NCI-H1694 treated with DMSO at 0.1 percent for 48 hours (cell line): ENCODE measurements around the gene FBXO3.

Experiments
- DNase-seq: peaks from one replicate; lab custom pipeline; 2025; lab: John Stamatoyannopoulos, UW

Gene FBXO3

DNA sequence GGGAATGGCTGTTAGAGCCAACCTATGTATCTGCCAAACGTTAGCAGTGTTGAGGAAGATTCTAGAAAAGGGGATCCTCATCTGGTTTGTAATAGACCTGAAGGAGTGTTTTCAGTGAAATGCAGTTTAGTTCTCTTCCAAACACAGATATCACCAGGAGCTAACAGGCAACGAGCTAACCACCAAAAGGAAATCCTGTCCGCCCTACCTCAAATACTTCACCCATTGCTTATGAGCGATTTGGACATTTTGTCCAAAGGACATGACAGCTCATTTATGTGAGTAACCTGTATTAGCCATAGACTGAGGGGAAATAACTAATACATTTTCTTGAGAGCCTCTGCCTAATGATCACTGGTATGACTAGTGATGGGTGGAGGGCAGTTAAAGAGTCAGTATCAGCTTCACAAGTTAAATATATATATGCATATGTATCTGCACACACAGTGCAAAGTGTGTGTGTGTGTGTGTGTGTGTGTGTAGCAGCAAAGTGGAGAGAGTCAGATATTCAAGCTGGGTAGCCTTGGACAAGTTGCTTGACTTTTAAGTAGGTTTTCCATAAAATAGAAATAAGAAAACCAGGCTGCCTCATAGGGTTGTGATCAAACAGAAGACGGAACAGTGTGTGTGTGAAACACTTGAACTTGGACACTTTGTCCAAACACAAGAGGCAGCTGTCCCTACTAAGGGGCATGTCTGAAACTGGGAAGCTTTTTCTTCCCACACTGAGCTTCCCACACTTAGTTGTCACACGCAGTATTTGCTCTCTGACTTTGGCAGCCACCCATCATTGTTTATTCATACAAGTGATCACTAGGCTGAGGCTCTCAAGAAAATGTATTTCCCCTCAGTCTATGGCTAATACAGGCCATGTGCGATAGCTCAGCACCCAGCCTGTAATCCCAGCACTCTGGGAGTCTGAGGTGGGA lies 72.8 kb downstream of the FBXO3 start:
- DNase-seq, result no peak

DNA sequence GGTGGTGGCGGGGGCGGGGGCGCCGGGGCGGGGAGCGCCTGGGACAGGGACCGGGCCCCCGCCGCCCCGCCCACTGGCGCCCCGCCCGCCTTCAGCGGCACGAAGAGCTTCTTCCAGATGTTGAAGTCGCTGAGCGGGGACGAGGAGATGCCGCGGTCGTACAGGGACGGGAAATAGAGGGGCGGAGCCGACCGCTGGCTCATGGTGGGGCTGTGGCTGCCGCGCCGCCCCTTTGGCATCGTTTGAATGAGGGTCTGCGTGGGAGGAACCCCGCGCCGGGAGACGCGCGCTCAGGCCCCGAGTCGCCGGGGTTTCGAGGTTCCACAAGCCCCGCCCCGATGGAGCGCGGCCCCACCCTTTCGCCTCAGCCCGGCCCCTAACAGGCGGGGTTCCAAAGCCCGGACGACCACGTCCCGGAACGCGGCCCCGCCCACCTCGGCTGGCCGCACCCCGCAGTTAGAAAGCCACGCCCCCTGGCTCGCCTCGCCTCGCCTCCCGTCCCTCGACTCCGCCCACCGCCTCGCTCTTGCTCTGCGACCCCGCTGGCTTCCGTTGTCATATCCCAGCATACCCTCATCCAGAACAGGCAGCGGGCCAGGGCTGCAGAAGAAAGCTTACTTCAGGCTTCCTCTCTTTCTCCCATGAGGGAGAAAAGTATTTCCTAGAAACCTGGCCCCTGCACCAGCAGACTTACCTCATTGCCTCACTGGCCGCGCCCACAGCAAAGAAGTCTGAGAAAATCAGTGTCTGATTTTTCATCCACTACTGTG lies 73.6 kb downstream of the FBXO3 start, which contains the start of gene C11orf91:
Gene C11orf91 (minus strand): TSS at position 325 of the 770 bp plus-strand sequence. CDS start 86 bp downstream, at position 239.
- peak; percentile 52 for DNase-seq

DNA sequence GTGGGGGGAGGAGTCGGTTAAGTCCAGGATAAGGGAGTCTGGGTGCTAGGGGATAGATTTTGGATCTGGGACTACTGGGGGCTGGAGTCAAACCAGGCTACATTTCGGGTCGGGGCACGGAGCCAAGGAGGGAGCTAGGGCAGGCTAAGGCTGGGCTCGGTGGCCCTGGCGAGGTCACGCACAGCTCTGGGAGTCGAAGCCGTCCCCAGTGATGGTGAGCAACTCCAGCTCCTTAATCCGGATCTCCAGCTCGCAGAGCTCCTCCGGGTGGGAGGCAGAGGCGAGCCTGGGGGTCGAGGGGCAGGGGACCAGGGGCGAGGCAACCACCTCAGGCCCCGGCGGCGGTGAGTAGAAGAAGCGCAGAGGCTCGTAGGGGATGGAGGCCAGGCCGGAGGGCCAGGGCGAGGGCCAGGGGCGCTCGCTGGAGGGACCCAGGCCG lies 74.2 kb downstream of the FBXO3 start:
- no peak for DNase-seq

DNA sequence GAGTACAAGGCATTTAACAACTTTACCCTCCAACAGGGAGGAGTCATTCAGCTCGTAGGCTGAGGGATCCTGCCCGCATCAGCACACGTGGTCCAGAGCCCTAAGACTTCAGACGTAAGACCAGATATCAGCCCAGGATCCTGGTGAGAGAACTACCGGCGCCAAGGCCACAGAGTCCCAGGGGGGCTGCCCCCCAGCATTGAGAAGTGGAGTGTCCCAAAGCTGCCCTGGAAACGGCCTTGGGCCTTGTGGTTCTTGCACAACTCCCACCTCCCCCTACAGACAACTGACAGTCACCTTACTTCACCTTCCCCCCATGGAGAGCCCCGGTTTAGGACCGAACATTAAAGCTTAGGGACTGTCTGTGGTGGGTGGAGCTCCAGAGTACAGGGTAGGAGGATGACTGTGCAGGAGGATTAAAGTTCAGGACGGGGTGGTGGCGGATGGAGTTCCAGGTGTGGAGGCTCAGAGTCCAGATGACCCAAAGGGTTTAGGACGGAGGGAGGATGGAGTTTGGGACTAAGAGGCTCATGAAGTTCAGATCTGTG lies 74.7 kb downstream of the FBXO3 start:
- no peak for DNase-seq

DNA sequence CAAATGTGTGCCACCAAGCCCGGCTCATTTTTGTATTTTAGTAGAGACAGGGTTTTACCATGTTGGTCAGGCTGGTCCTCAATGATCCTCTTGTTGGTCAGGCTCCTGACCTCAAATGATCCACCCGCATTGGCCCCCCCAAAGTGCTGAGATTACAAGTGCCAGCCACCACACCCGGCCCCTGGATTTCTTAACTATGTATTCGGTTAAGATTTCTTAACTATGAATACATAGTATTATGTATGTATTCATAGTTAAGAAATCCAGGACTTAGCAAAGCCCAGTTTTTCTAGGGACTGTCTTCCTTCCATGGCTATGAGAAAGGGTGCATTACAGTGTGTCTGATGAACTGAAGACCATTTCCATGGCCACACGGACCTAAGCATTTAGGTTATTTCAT lies 75.4 kb downstream of the FBXO3 start:
- DNase-seq, result no peak

DNA sequence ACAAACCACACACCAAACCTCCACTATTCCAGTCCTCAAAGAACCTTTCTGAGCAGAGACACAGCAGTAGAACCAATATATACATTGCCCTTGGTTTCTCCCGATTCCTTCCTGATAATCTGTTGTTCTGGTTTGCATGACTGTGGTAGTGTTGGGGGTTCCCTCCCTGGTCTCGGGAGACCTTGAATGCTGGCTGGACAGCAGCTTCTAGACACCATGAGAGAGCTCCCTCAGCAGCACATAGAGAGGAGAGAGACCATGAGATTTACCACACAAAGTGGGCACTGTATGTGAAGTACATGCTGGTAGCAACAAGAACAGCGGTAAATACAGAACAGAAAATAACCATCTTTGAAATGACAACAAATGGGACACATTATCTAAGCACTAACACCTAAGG lies 76.3 kb downstream of the FBXO3 start:
- DNase-seq, result no peak

DNA sequence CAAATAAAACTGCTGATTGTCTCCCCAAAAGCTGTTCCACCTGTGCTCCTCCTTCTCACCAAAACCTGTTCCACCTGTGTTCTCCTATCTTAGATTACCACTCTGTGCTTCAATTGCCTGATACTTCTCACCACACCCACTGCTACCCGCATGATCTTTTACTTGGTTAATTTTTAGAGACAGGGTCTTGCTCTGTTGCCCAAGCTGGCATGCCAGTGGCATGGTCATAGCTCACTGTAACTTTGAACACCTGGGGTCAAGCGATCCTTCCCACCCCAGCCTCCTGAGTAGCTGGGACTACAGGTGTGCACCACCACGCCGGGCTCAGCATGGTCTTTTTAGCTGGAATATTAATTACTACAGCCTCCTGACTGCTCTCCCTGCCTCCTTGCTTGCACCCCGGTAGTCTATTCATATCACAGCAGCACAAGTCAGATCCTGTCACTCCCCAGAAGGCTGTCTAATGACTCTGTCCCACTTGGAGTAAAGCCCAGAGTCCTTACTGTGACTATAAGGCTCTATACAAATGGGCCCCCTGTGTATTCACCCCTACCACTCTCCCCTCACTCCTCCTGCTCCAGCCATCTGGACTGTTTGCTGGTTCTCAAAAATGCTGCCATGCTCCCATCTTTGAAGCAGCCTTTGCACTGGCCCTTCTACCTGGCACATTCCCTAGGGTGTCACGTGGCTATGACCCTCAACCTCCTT lies 77.2 kb downstream of the FBXO3 start:
- peak; percentile 86 for DNase-seq

DNA sequence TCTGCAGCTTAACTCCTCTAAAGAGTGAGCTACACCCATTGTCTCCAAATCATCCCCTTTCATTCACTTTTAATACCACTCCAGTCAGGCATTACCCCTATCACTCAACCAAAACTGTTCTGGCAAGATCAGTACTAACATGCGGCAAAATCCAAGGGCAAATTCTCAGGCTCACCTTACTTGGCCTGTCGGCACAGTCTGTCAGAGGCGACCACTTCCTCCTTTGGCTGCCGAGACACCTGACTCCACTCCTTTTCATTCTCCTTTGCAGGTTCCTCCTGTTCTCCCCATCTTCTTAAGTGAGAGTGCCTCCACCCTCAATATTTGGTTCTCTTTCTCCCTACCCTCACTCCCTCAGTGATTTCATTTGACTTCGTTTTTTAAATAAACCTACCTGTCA lies 77.9 kb downstream of the FBXO3 start:
- DNase-seq, result no peak

DNA sequence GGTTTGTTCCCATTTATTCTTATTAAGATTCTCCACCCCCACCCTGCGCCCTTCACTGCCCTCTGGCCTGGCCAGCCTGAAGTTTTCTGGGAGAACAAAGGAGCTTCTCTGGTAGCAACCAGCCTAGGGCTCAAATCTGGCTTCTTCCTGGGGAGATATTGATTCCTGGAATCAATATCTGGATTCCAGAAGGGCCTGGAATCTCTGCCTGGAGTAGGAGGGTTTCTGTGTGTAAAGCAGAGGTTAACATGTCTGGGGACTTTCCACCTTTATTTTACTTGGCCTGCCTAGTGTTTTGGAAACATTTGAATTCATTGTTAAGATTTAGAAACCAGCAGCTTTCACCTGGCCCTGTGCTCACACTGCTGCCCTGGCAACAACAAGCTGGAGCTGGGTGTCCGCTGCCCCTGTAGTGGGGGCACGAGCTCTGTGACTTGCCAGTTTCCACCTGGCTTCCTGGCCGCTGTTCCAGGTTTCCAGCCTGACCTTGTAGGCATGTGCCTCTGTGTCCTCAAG lies 79.2 kb downstream of the FBXO3 start:
- DNase-seq, result no peak

DNA sequence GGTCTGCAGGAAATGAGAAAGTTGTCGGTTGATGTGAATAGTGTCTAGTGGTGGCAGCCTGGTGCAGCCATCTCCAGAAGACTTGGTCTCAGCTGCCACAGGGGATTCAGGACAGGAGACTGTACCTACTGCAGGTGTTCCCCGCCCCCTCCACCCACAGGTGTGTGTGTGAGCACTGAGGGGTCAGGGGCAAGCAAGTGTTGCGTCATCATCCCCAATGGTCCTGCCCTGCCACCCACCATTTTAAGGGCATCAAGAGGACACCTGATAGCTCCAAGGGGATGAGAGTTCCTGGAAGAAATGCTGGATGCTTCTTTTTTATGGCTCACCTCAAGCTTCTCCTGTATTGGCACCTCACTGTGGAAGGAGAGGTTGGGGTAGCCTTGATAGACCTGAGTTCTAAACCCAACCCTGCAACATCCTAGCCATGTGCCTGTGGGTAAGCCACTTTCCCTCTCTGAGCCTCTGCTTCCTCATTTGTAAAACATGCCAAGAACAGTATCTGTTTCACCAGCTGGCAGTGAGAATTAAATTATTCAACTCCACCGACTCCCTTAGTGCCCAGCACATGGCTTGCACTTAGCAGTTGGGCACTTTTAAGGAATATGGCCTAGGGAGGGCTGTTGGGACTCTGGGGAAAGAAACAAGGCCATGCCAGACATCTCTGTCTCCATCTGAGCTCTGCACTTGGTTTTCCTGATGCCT lies 79.8 kb downstream of the FBXO3 start:
- DNase-seq, result peak; percentile 72

DNA sequence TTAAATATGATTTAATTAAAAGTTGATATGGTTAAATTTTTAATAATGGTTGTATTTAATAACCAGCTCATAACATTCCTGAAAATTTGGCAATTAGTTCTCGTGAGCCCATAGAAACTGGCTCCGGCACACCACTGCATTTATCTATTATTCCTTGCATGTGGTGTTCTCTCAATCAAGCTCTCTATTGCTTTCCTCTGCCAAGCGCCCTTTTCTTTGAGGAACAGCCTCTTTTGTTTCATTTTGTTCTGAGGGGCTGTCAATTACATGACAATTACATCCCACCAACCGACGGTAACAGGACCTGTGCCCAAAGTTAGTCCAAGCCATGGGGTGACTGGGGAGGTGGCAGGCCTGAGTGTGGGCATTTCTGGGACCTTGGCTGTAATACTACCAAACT lies 81.8 kb downstream of the FBXO3 start:
- no peak for DNase-seq

DNA sequence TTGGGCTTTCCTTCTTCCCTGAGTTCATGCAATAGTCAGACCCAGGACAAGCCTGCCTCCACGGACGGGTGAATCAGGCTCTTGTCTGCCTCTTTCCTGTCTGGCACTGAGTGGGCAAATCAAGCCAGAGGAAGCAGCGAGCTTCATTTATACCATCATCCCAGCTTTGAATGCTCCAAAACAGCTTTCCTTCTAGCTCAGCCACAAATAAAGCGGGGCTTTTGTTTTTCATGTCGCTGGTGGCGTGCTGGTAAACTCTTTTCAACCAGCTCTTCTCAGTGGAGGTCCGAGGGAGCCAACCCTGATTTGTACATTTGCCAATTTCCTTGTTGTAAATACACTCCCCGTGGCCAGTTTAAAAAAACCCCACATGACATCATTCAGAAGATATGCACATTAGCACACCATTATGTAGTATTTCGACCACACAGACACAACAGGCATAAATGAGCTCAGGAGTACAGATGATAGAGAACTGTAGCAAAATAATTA lies 82.3 kb downstream of the FBXO3 start:
- no peak for DNase-seq

DNA sequence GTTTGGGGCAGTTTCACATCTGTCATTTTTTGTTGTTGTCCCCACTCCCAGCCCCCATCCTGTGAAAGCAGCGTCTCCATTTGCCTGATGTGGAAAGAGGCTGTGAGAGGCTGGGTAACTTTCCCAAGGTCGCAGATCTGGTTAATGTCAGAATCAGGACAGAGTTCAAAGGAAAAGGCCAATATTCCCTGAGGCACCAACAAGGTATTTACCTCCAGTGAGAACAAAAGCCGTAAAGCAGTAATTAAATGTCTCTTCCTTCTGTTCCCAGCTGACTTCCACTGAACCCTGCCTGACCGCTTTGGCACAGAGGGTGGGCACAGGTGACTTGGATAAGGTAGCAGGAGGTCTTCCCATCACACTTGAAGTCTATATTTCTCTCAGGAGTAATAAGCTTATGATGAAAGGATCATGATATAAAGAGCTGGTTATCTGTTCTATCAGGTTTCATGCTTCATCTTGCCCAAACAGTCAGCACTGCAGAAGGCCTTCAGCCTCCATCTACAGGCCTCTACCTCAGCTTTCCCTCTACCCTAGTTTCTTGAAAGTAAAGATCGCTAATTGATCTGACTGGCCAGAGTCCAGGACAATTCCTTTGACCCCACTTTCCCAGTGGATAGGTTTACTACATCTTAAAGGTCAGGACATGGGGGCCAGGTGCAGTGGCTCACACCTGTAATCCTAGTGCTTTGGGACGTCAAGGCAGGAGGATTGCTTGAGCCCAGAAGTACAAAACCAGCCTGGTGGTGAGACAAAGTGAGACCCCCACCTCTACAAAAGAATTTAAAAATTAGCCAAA lies 83.1 kb downstream of the FBXO3 start:
- no peak for DNase-seq
